HG03571 (cell line): Measurements from ENCODE around the gene CEP76.
"Not testable (repeated sequence)": the region's sequence is repeated elsewhere in the genome, so short reads cannot be mapped to it uniquely, and the experiment has no call there.

ENCODE experiments used
- ATAC-seq: cut with Tn5 transposase; IDR thresholded peaks from one replicate; pipeline ENCODE4 v1.9.1; 2021; ENCODE audit not compliant: unreplicated experiment

The CEP76 gene

DNA sequence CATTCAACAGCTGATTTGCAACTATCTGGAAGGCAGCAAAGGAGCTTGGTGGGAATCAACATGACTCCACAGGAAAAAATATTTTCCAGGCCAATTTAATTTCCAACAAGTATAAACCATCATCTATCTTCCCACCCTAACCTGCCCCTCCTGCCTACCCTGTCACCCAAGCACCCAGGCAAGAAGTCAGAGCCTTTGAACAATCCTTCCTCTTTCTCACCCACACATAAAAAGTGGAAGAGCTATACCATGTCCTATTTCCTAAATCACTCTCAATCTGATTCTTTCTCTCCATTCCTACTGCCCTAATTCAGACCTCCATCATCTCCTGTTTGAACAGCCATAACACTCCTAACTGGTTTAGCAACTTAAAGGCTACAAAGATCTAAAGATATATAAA, 57.3 kb downstream of the CEP76 start:
- no peak for ATAC-seq

DNA sequence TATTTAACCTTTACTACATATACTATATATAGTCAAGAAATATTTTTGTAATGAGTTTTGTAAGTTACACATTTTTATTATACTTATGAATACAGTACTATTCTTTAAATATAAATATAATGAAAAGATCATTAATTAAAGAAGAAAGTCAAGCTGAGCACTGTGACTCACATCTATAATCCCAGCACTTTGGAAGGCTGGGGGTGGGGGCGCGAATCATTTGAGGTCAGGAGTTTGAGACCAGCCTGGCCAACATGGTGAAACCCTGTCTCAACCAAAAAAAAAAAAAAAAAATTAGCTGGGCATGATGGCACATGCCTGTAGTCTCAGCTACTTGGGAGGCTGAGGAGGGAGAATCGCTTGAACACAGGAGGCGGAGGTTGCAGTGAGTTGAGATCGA, 58.8 kb downstream of the CEP76 start:
- ATAC-seq = not testable (repeated sequence)

DNA sequence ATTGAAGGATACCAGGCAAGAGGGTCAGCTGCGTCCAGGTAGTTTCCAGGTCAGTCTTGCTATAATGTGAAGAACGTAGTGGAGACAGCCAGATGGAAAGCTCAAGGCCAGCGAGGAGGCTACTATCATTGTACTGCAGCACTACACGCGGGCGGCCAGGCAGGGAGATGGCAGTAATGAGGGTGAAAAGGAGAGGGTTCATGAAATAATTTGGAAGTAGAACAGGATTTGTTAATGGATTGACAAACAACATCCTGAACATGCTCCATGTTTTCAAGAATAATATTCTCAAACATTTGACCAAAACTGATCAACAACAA, 61.7 kb downstream of the CEP76 start:
- ATAC-seq = no peak

DNA sequence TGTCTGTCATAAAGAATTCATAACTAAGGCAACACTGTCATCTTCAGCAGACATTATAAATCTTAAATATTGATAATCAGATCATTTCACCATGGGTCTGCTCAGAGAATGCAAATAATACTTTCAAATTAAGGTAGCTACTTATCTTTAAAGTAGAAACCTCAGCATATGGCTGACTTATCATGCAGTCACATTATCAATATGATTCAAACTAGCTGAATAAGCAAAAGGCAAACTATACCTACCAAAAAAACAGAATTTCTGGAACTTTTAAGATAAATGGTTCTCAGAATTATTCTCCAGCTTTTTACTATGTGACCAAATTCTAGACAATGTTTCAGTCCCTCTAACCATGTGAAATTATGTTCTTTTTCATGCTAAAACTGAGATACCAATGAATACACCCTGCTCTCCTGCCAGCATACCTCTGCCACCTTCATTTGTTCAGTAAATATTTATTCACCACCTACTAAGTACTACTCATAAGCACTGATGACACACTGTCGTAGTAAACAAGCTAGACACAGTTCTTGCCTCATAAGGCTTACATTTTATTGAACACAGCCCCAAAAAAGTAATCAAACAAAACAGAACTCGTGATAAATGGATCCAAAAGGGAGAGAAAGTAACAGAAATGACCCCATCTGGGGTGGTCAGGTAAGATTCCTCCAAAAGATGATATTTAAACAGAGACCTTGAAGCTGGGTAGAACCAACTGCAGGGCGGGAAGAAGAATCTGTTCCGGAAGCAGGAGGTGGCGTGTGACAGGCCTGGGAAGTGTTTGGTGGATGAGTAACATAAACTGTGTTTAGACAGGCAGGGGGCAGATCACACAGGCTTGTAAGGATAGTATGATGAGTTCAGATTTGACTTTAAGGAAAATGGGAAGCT, 62.3 kb downstream of the CEP76 start:
- no peak for ATAC-seq

DNA sequence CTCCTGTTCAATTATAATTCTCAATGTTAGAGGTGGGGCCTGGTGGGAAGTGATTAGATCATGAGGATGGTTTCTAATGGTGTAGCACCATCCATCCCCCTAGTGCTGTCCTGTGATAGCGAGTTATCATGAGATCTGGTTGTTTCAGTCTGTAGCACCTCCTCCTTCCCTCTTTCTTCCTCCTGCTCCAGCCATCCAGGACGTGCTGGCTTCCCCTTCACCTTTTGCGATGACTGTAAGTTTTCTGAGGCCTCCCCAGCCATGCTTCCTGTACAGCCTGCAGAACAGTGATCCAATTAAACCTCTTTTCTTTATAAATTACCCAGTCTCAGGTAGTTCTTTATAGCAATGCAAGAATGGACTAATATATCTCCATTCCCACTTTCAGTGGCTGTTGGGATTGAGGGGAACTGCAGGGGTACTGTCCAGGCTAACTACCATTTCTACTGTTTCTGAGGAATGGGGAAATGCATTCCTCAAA, 63.8 kb downstream of the CEP76 start:
- no peak for ATAC-seq

DNA sequence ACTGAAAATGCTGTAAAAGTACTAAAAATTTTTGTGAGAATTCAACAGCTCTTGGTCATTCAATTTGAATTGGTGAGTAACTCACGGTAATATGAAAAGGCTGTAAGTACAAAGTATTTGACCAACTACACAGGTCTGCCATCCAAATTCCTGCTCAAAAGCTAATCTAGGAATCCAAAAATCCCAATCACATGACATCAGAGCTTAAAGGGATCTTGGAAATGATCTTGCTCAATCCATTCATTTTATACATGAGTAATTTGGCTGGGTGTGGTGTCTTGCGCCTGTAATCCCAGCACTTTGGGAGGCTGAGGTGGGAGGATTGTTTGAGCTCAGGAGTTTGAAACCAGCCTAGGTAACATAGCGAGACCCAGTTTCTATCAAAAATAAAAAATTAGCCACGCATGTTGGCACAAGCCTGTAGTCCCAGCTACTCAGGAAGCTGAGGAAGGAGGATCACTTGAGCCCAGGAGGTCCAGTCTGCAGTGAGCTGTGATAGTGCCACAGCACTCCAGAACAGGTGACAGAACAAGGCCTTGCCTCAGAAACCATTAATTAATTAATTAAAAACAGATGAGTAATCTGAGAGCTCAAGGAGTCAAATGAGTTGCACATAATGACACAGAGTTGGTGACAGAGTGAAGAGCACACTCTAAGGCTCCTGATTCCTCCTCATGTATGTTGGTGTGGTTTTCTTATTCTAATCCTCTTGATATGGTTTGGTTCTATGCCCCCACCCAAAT, 64.5 kb downstream of the CEP76 start:
- no peak for ATAC-seq

DNA sequence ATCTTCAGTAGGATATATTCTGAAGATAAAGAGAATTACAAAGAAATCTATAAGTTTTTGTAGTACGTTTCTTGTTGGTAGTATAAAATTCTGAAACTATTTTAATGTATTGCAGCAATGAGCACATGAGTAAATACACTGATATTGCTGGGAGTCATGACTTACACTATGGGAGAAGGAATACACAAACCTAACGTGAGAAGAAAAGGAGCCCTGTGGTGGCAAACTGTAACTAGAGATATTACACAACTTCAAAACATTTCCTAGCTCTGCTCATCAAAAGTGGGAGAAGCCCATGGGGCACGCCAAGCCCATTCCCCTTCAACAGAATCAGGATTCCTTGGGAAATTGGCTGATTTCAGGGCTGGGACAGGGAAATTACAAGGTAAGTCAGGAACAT, 65.1 kb downstream of the CEP76 start:
- ATAC-seq = no peak

DNA sequence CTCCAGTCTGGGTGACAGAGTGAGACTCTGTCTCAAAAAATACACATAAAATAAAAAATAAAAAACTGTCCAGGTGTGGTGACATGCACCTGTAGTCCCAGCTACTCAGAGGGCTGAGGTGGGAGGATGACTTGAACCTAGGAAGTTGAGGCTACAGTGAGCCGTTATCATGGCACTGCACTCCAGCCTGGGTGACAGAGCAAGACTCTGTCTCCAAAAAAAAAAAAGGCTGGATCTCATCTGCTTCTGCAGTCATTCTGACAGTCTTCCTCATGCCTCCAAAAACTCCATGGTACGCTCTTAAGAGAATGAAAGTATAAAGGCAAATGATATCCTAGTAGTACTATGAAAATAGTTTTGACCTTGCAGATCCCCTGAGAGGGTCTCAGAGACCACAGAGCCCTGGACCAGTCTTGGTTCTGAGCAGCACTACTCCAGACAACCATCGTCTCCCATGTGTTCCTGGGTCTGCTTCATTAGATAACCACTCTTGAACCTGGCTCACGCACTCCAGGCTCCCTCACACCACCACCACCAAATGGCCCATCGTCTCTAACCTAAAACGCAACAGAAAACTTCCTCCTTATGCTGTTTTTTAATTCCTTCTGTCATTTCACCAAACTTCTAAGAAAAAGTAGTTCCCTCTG, 70.6 kb downstream of the CEP76 start:
- ATAC-seq = no peak

DNA sequence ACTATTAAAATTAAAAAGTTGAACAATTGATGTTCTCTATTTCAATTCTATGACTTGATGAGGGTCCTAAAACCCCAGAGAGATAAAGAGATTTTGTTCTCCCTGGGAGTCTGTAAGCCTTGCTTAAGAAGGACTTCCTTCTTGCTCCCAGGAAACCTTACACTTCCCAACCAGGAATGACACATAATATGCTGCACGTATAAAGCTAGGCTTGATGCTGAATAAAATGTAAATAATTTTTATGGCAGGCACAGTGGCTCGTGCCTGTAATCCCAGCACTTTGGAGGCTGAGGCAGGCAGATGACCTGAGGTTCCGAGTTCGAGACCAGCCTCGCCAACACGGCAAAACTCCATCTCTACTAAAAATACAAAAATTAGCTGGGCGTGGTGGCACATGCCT, 72.4 kb downstream of the CEP76 start:
- ATAC-seq = no peak

DNA sequence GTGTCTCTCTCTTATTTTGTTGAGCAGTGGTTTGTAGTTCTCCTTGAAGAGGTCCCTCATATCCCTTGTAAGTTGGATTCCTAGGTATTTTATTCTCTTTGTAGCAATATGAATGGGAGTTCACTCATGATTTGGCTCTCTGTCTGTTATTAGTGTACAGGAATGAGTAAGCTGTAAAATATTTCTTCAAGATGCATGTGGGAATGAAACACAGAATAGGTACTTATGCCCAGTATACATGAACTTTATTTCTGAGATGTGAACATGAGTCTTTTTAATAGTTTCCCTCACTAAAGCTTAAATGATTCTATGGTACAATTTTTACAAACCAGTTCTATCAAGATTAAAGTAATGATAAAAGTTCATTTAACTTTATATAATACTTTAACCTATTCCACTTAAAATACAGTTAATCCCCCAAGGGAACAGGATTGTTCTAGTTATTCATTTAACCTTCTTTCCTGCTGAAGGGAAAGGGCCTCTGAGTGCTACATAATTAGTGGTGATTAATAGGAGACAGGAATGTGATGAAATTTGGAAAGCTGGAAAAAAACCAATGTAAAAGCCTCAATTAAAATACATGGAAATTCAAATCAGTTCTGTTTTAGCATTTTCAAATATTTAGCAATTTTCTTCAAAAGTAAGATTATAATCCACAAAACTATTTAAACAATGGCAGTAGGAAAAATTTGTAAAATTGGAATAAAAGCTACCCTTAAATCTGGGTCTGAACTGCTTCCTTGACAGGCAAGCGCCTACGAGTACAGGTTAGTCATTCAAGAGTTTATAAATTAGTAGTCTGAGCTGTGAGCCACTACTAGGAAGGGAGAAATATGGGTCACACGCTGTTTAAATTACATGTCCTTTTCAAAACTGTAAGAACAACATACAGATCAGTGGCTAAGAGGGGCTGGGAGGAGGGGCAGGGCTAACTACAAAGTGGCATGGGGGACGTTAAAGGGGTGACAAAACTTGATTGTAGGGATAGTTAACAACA, 73.5 kb downstream of the CEP76 start:
- no peak for ATAC-seq

DNA sequence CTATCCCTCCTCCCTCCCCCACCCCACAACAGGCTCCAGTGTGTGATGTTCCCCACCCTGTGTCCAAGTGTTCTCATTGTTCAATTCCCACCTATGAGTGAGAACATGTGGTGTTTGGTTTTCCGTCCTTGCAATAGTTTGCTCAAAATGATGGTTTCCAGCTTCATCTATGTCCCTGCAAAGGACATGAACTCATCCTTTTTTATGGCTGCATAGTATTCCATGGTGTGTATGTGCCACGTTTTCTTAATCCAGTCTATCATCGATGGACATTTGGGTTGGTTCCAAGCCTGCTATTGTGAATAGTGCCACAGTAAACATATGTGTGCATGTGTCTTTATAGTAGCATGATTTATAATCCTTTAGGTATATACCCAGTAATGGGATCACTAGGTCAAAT, 75.3 kb downstream of the CEP76 start:
- not testable (repeated sequence) for ATAC-seq

DNA sequence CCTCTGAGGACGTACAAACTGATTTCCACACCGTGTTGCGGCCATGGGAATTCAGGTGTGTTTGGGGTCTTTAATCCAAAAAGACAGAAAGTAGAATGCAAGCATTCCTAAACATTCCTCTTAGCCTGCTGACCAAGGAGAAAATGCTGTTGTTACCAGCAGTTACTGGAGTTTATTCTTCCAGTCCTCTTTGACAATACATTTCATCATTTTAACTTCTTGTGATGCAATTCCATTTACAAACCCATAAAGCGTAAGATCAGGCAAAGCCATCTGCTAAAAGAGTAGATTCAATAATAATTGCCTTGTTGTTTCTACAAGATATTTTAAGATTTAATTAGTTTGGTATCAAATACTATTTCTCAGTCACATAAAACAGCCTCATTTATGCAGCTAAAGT, 77.3 kb downstream of the CEP76 start:
- no peak for ATAC-seq
